ENCODE data around the gene TANK.

Gene TANK

DNA sequence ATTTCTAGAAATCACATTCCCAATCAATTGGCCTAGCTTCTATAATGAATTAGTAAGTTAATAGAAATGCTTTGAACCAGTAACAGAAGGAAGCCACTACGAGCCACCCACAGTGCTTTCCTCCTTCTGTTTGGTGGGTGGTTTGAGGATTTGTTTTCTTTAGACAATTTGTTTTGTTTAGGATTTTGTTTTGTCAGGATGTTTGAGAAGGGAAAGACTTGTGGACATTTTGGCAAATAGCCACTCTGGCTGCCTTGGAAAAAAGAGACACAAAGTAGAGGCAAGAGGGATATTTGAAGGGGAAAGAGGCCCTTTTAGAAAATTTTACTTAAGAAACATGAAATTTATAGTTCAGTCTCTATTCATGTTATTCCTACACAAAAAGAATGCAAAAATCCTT is 47.7 kb downstream of the TANK start:
- Histone ChIP-seq H3K4me3 (no peak overlapping the region), H3K27ac (no peak overlapping the region)
- TF ChIP-seq, protein P1, sequence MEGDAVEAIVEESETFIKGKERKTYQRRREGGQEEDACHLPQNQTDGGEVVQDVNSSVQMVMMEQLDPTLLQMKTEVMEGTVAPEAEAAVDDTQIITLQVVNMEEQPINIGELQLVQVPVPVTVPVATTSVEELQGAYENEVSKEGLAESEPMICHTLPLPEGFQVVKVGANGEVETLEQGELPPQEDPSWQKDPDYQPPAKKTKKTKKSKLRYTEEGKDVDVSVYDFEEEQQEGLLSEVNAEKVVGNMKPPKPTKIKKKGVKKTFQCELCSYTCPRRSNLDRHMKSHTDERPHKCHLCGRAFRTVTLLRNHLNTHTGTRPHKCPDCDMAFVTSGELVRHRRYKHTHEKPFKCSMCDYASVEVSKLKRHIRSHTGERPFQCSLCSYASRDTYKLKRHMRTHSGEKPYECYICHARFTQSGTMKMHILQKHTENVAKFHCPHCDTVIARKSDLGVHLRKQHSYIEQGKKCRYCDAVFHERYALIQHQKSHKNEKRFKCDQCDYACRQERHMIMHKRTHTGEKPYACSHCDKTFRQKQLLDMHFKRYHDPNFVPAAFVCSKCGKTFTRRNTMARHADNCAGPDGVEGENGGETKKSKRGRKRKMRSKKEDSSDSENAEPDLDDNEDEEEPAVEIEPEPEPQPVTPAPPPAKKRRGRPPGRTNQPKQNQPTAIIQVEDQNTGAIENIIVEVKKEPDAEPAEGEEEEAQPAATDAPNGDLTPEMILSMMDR (IDR thresholded peaks at IDR 0.05): no peak
- DNase-seq (ENCODE audit: low spot score): no peak

DNA sequence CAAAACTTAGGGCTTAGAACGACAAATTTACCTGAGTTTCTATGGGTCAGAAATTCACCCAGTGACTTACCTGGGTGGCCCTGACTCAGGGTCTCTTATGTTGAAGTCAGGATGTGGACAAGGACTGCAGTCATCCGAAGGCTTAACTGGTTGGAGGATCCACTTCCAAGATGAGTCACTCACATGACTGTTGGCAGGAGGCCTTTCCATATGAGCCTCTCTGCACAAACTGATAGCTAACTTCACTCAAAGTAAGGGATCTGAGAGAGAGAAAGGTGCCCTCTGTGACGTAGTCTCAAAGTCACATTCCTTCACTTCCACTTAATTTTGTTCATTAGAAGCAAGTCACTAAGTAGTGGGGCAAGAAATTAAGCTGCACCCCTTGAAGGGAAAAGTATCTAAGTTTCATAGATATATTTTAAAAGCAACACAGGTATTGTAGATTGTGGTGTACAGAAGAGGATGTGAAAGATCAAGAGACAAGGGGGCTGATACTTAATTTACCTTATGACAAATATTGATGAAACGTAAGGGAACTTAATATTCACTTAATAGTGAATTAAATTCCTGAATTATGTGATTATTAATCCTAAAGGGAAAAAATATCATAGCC is 48.4 kb downstream of the TANK start:
- DNase-seq (ENCODE audit: low spot score): no peak
- H3K27ac ChIP-seq: no peak overlapping the region

DNA sequence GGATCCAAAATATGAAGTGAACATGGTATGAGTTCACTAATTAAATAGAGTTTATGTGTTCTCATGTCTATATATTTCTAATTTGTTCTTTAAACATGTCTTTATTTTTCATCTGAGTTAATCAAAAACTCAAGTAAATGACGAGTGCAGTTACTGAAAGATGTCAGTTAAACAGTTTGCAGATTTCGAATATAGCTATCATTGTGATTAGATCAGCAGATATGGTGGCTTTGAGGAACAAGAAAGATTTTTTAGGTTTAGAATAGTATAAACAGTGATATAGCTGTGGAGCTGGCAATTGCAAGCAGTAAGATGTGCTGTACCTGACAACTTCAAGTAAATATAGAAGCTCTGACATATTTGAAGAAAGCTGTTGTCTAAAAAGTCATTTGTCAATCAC is 49.7 kb downstream of the TANK start:
- H3K27ac ChIP-seq: no peak overlapping the region
- TF ChIP-seq, protein P1 (IDR thresholded peaks at IDR 0.05): no peak
- no peak for DNase-seq (ENCODE audit: low spot score)
- H3K4me3 ChIP-seq: no peak overlapping the region

More for the DNA sequence above, 48.4 kb downstream of the TANK start:
- TF ChIP-seq, protein P1 (IDR thresholded peaks at IDR 0.05): no peak
- no peak overlapping the region for H3K4me3 ChIP-seq

DNA sequence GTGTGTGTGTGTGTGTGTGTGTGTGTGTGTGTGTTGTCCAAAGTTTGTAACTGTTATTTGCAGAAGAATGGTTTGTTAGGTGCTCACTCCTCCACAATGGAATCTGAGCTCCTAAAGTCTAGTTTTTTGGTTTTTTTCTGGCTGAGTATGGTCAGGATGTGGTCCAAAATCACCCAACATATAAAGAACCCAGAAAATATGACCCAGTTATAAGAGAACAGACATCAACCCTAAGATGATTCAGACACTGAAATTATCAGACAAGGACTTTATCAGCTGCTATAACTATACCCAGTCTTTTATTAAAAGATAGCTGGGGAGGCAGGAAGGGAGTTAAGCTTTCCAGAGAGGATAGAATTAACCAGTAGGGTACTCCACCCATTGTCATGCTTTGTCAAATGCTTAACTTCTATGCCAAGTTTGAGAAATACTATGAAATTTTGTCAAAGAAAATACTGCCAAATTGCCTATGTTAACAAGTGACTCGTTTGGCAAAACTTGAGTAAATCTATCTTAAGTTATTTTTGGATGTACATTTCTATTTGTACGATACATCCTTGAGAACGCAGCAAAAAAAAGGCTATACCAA is 57.5 kb downstream of the TANK start:
- Histone ChIP-seq H3K4me3 (no peak overlapping the region), H3K27ac (no peak overlapping the region)
- TF ChIP-seq, protein P1 (IDR thresholded peaks at IDR 0.05): no peak
- no peak for DNase-seq (ENCODE audit: low spot score)

DNA sequence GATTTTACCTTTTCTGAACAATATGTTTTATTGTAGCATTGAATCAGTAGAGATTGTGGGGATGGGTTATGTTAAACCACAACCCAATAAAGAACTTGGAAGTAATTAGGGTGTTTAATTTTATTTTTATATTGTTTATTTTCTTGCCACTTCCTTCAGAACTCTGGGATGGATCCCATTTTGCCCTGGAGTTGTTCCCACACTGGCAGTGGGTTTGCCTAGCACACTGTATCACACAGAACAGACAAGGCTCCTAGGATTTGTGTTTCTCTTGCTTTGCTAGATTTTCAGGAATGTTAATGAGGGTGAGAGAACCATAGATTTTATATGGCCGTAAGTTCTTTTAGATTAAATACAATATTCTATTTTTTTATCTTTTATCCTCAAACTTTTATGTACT is 59.0 kb downstream of the TANK start:
- no peak for DNase-seq (ENCODE audit: low spot score)
- Histone ChIP-seq H3K27ac (no peak overlapping the region), H3K4me3 (no peak overlapping the region)
- TF ChIP-seq, protein P1 (IDR thresholded peaks at IDR 0.05): no peak

DNA sequence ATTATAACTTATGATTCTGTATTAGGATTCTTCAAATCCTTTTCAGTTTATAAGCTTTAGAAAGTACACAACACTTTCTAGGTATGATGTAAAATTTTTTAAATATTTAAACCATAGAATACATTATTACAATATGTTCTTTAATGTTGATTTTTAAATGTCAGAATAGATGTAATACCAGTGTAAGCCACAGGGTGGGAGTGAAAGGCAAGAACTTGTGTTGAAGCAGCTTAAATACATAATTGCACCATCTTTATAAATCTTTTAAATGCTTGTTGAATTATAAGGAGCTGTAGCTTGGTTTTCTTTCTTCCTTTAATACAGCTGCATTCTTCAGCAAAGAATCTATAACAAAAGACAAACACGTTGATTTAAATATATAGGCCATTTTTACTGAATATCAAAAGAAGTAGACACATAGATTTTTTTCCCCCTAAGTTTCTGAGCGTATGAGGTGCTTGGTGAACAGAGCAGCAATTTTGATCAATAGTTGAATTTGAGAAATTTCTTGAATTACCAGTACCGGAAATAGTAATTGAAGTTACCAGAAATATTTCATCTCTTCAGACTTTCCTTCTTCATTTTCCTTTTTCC is 63.0 kb downstream of the TANK start:
- no peak overlapping the region for H3K27ac ChIP-seq
- no peak overlapping the region for H3K4me3 ChIP-seq
- TF ChIP-seq, protein P1 (IDR thresholded peaks at IDR 0.05): peak; percentile 48
- DNase-seq (ENCODE audit: low spot score): no peak
